Measurements from ENCODE around the gene PANK1.

Gene PANK1

DNA sequence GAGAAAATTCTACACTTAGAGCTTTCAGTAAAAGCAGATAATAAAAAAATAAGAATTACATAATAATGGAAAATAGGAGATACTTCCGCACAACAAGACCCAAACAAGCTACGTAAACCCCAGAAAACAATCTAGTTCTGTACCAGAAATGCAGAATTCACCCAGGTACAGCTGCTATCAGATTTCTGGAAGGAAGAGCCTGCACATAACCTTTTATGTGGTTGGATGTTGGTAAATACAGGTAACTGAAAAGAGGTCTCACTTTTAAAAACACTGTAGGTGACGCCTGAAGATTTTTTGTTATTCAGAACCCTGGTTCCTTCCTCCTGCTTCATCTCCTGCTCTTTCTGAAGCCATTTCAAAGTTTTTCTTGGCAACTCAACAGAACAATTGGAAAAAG, 29.9 kb downstream of the PANK1 start:
- DNase-seq, result no peak

DNA sequence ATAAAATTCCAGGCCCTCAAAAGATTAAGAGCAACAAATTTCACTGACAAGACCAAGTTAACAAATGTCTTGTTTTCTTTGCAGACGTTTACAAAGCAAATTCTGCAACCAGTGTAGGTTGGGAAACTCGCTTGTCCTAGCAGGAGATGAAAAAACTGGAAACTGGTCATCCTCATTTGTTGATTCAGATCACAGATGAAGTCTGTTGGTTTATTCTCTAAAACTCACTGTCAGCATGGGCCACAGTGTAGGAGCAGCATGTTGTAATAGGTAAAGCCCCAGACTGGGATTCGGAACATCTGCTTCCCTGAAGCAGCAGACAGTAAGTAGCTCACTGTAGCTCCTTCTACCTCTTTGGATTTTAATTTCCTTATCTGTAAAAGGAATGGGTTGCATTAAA, 31.5 kb downstream of the PANK1 start:
- no peak for DNase-seq

DNA sequence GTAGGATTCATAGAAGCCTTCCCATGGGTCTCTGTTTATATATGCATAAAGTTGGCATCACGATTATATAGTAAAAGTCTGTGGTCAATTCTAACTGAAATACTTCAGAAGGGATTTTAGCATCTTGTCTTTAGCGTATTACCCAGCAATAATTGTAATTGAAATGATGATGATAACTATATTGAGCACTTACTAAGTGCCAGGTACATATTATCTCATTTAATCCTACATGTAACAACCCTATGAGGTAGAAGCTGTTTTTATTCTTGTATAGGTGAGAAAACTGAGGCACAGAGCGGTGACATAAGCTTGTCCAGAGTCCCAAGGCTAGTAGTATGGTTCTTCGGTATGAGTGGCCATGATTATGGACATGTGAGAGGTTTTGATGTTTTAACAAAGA, 33.8 kb downstream of the PANK1 start:
- no peak for DNase-seq

DNA sequence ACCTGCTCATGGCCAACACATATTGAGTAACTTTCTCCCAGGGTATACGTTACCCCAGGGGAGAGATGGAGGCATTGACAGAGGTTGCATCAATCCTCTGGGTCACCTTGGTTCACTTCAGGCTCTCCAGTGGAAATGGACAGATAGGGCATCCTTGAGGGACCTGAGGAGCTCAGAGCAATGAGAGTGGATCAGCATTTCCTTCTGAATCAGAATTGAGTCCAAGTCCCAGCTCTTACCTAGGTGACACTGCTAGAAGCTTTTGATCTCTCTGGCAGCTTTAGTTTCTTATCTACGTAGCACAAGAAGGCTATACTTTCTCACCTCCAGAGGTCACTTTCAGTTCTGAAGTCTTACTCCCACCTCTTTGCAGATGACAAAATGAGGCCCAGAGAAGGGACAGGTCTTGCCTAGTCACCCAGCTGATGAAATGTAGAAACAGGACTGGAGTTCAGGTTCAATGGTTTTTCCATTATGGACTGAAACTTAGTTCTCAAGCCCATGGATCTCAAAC, 35.2 kb downstream of the PANK1 start:
- DNase-seq, result no peak

DNA sequence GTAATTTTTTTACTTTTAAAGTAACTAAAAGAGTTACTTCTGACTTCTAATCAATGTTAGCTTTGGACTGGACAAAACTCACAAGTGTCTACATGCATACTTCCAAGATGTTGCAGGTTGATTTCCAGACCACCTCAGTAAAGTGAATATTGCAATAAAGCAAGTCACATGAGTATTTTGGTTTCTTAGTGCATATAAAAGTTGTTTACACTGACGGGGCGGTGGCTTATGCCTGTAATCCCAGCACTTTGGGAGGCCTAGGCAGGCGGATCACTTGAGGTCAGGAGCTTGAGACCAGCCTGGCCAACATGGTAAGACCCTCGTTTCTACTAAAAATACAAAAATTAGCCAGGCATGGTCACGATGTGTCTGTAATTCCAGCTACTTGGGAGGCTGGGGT, 40.8 kb downstream of the PANK1 start:
- DNase-seq, result no peak

DNA sequence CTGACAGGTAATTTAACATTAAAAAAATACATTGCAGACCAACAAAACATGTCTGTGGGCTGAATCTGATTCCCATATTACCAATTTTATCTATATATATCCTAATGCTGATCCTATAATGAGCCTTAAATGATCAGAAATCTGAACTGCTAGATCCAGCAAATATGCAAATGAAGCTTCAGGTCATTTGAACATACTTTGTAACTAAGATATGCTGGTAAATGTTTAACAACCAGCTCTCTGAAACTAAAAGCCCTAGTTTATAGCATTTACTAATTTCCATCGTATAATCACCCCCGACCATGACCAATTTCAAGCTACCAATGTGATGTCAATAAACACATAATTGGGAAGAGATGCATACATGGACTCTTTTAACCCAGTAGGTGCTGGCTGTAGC, 42.1 kb downstream of the PANK1 start:
- no peak for DNase-seq

DNA sequence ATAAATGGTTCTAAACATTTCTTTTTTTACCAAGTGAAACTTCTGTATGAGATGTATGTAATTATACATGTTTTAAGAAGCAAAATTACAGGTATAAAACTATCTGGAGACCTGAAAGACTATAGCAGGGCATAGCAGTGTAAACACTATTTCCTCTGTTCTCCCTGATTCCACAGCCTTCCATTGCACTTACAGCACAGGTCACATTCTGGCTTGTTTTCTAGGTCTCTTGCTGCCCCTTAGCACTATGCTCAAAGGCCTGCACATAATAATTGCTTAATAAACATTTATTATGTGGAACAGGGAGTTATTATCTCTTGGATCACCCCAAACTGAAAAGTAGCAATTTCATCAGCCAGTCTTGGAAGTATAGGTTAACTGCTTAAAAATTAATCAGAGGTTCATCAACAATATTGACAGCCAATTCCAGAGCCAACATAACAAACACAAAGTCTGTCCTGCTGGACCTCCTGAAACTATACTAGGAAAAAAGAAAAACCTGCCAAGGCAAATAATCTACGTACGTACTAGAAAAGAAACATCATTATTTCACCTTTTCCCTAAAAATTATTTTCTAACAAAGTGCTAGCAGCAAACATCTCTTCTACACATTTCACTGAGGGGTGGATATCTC, 43.2 kb downstream of the PANK1 start:
- no peak for DNase-seq

DNA sequence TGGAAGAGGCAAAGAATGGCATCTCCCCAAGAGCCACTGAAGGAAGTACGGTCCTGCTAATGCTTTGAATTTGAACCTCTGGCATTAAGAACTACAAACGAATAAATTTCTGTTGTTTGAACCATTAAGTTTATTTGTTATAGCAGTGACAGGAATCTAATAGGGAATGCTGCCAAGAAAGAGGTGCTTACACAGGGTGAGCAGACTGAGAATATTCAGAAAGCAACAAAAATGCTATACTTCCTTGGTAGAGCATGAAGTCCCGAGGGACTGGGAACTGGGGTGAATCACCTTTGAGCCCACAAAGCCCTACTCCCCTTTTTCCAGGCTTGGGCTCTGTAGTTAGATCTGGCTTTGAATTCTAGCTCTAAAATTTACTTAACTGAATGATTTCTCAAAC, 45.0 kb downstream of the PANK1 start:
- no peak for DNase-seq

DNA sequence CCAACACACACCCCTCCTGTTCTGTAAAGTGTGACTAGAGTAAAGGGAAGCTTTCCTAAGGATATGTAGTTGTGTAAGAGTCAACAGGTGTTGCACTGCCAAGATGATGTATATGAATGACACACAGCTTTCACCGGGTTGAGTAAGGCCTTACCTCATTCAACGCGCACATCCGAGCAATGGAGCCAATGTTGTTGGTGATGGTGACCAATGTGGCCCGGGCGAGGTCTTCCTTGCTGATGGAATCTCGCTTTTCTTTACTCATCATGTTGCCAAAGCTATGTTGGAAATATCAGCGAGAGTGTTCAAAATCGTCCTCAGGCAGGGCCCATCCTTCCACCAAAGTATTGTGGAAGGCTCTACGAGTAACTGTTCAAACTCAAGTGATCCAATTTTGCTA, 52.0 kb downstream of the PANK1 start:
- DNase-seq, result no peak

DNA sequence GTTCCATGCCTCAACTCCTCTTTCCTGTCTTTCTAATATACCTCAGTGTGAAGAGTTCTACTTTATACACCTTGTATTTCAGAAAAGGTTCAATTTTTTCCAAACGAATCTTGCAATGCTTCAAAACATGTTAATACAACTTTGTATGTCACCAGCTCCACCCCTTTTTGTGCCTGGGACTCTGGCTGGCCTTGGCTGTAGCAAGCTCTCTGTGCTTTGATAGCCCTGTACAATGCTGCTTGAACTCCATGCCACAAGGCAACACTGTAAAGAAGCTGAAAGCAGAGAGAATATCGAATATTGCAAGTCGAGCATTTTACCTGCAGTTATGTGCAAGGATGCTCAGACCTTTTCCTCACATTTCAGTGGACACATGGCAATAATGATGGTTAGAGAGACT, 52.5 kb downstream of the PANK1 start:
- no peak for DNase-seq

DNA sequence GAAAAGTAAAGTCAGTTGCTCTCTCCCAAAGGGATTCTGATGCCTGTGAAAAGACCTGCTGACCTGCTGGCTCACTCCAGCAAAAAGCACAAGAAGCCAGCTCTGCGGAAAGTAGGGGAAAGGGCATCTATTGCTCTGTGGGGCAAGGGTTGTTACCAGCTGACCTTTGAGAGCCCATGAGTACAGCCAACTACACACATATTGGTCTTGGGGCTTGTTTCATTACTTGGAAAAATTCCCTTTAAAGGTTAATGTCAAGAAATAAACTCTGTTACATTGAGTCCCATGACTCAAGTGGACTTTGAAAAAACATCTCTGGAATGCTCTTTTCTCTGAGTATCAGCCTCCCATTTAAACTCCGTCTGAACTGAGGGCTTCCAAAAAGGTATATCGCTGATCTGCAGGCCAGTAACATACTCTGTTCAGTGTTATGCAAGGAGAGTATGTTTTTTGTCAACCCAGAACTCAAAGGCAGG, 53.2 kb downstream of the PANK1 start:
- DNase-seq, result no peak

DNA sequence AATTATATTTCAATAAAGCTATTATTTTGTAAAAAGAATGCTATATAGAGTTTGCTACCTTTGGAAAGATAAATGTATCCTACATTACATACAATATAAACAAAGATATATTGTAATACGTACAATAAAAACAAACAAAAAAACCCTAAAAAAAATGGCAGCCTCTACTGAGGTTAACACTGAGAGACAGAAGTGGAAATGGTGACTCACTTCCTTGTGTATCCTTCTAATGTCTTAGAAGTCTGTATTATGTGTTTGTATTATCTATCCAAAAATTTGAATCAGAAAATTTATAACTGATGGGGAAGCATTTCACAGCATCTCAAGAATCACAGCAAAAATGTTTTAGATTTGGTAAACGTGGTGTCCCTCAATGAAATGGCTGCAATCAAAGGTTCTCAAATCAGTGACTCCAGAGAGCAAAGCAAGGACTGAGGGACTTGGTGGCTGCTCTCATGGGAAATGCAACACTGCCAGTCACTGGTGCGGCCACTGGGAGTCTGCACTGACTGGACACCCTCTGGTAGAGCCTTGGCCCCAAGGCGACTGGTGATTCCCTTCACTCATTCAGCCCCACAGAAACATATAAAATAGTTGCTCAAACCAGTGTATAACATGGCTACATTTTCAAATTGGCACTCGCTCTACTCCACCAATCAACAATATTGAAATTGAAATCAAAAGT, 53.8 kb downstream of the PANK1 start:
- DNase-seq, result no peak

DNA sequence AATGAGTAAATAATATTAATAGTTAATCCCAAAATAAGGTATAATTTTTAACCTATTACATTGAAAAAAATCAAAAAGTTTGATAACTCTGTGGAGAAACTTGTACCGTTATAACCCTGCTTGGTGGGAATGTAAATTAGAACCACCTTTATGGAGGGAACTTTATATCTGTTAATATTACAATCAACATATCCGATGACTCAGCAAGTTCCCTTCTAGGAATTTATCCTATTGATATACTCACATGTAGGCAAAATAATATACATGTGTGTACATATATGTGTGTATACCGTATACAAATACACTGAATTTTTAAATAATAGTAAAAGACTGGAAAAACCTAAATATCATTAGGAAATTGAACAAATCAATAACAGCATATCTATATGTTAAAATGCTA, 54.7 kb downstream of the PANK1 start:
- no peak for DNase-seq

DNA sequence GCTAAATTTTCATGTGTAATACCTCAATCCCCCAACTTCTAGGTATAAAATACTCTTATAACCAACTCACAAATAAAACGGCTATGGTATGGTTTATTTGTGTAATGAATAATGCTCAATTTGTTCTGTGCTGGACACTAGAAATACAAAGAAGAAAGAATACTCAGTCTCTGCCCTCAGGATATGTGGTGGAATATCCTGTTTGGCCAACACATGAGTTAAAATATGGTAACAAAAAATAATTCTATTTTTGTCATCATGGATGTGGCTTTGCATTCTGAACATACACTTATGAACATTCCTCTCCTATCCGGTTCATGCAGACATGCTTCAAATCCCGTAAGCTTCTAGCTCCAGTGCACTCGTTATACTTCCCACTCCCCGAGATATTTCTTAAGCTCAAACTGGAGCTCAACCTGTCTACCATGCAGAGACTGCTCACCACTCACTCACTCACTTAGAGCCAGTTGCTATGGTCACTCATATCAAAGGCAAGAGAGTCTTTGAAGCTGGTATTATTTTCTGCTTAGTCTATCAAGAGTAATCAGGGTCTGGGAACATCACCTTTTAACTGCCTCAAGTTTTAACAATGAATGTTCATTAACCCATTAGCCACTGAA, 55.8 kb downstream of the PANK1 start:
- DNase-seq, result no peak

DNA sequence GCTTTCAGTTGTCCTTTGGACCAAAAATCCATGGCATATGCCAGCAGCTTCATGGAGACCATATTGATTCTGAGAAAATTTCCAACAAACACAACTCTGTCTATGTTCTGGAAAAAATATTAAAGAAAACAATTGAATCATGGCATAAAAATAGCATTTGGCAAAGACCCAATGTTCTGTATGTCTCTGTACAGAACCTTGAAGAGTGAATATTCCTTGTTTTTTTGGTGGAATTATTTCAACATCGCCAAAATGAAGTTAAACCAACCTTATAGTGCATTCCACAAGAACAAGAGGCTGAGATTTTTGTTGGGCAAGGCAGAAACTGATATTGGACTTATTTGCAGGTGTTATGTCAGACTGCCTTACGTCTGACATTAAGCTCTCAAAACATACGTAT, 56.4 kb downstream of the PANK1 start:
- DNase-seq, result no peak

DNA sequence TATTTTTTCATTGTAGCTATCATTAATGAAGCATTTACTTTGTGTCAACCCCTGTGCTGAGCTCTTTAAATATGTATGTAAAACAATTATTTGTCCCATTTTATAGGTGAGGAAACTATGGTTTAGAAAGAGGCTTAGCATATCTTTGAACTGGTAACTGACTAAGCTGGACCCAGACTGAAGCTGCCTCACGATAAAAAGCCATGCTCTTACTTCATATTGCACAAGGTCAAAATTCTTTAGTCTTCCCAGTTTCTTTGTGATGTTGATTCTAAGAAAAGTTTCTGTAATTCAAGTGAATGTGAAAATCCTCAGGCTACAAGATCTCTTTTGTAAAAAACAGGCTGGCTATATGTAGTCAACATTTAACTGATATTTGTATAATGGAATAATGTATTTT, 63.0 kb downstream of the PANK1 start:
- no peak for DNase-seq

DNA sequence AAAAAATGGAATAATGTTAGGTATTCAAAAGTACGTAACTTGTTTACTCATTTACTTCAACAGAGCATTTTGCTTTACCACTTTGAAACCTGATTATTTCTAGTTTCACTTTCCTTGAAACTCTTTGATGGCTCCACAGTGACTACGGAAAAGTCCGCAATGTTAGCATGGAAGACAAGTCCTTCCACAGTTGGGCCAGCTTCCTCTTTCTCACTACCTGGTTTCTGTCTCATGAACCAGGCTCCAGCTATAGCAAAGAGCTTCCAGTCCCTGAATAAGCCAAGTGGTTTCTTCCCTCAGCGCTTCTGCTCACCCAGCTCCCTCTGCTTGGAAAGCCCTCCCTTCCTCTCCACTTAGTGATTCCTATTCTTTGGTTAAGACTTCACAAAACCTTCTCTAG, 64.8 kb downstream of the PANK1 start:
- no peak for DNase-seq

DNA sequence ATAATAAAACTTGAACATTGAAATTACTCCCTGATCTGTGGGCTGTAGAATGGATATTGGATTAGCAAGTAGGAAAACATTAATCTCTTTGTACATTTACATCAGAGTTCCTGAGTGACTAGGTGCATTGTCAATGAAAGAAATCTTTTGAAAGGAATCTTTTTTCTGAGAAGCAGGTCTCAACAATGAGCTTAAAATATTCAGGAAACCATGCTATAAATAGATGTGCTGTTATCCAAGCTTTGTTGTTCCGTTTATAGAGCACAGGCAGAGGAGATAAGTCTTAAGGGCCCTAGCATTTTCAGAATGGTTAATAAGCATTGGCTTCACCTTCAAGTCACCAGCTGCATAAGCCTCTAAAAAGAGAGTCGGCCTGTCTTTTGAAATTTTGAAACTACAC, 68.3 kb downstream of the PANK1 start:
- no peak for DNase-seq

DNA sequence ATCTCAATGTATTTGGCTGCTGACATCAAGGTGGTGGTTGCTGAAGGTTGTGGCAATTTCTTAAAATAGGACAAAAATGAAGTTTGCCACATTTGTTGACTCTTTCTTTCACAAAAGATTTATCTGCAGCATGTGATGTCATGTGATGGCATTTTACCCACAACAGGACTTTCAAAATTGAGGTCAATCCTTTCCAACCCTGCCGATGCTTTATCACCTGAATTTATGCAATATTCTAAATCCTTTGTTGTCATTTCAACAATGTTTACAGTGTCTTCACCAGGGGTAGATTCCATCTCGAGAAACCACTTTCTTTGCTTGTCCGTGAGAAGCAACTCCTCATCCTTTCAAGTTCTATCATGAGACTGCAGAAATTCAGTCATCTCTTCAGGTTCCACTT, 69.0 kb downstream of the PANK1 start:
- DNase-seq, result no peak

DNA sequence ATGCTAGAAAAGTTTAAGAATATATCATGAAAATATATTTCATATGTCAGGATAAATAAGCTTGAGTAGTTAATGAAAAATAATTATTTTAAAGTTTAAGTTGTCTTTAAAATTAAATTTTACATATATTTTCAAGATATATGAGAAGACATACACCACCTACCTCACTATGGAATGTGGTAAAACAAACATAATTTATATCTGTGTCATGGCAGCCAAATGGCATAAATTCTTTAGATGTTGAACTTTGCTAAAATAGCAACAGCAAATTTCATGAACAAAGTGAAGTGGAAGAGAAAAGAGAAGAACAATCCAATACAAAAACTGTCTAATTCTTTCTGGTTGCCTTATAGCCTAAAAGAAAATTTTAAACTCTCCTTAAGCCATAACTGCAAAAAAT, 70.0 kb downstream of the PANK1 start:
- no peak for DNase-seq

DNA sequence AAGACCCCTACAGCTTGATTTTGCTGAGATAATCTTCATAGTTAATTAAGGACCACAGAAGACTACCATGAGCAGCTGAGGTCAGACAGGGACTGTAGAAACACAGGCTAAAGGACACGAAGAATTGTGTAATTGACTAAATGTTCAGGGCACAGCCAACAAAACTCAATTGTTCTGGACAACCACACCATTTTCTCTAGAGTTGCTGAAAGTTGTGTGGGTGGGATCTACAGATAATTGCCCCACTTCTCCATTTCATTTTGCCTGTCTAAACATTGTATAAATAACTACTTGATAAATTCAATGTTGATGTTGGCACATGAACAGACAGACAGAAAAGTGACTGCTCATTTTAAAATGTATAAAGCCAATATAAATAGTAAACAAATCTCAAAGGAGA, 70.7 kb downstream of the PANK1 start:
- DNase-seq, result no peak

DNA sequence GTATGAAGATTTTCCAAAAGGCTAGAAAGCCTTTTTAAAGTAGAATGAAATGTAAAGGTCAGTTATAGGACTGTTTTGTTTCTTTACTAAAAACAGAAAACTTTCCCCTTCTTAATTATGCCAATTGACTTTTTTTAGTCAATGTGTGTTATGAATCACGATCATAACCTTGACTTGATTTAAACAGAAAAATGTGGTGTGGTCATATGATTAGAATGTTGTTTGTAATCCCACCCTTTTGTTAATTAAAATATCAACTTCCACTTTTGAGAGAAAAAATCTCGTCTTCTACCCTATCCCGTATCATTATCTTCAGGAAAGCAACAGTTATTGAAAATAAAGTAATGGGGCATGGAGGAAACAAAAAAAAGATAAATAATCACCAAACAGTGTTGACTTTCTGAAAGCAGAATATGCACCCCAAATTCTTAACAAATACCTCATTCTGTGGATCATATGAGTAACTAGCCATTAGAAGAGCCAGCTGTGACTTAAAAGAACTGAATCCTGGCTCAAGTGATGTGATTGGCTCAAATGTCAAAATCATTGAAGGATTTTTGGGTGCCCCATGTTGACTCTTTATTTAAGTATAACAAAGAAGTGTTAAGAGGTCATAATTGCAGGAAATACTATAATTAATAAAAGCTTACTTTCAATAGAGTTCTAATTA, 77.3 kb downstream of the PANK1 start:
- DNase-seq, result no peak

DNA sequence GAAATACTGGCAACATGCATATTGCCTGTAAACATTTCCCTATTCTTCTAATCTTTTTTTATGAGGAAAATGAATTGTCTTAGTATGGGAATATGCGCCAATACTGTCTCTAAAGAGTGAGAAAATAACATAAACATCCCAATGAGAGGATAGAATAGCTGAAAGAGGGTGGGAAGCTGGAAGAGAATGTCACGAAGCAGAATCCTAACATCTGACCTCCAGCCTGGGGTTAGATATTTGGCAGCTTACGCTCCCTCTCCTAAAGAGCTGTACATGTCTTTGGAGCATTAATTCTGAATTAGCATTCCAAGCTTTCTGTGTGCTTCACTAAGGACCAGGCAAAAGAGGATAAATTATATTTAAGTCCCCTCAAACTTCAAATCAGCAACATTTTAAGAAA, 78.0 kb downstream of the PANK1 start:
- no peak for DNase-seq
